ENCODE measurements around the gene SH3BP5. TPM values are rescaled to one million over a fixed set of nuclear protein-coding genes. Genes with fewer than 3 reads are reported as not detected.

SH3BP5 gene
- total RNA-seq, 2 donors from 2014 or later: 14.4 to 18.4 TPM

DNA sequence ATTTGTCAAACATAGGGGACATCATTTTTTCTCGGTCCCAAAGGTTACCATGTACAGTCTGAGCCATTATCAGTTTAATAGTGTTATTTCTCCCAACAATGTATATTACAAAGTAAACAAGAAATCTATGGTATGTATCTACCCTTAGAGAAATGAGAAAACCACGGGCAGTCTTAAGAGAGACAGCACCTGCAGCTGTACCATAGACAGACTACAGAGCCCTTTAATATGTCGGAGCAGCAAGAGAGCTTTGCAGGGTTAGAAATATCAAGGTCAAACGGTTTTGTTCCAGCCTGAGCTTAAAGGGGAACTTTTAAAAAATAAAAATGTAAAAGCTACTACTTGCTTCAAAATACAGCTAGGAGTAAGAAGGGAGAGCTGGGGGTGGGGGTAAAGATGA lies 53.2 kb downstream of the SH3BP5 start:
- Histone ChIP-seq H3K4me3 (no peak overlapping the region), H3K27me3 (no peaks in the 10 kb centered on the region), H3K9me3 (no peaks in the 10 kb centered on the region), H3K36me3 (no peaks in the 10 kb centered on the region), H3K27ac (no peak overlapping the region), H3K4me1 (no peaks in the 10 kb centered on the region)
- no peak for DNase-seq (ENCODE audit: low spot score)
- TF ChIP-seq, protein P1, sequence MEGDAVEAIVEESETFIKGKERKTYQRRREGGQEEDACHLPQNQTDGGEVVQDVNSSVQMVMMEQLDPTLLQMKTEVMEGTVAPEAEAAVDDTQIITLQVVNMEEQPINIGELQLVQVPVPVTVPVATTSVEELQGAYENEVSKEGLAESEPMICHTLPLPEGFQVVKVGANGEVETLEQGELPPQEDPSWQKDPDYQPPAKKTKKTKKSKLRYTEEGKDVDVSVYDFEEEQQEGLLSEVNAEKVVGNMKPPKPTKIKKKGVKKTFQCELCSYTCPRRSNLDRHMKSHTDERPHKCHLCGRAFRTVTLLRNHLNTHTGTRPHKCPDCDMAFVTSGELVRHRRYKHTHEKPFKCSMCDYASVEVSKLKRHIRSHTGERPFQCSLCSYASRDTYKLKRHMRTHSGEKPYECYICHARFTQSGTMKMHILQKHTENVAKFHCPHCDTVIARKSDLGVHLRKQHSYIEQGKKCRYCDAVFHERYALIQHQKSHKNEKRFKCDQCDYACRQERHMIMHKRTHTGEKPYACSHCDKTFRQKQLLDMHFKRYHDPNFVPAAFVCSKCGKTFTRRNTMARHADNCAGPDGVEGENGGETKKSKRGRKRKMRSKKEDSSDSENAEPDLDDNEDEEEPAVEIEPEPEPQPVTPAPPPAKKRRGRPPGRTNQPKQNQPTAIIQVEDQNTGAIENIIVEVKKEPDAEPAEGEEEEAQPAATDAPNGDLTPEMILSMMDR (IDR thresholded peaks at IDR 0.05): no peak

DNA sequence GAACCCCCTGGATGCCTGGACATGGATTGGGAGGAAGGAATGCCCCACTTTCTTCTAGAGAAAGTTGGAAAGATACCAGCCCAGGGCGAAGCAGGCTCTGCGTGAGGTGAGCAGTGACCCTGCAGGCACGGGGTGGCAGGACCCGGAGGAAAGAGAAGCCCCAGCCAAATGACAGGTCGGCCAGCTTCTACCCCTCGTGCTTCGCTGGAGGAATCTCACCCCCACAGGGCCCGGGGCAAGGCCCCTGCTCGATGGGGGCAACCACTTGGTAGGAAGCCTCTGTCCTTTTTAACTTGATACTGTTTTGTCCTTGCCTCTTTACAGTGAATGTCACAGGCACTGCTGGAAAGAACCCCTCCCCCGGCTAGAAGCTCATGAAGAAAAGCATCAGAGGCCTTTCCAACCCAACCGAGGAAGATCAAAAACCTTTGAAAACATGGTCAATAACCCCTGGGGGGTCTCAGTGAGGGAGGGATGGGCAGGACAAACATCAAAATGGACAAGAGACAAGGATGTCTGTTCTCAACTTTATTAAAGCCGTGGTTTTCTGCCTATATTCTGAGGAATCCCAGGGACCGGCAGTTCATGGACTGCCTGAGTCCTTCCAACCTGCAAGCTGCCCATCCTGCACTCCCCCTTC lies 54.4 kb downstream of the SH3BP5 start:
- H3K4me3 ChIP-seq: no peak overlapping the region
- no peaks in the 10 kb centered on the region for H3K9me3 ChIP-seq
- no peaks in the 10 kb centered on the region for H3K4me1 ChIP-seq
- H3K36me3 ChIP-seq: no peaks in the 10 kb centered on the region
- DNase-seq (ENCODE audit: low spot score): no peak
- no peaks in the 10 kb centered on the region for H3K27me3 ChIP-seq
- no peak overlapping the region for H3K27ac ChIP-seq
- TF ChIP-seq, protein P1 (IDR thresholded peaks at IDR 0.05): no peak

DNA sequence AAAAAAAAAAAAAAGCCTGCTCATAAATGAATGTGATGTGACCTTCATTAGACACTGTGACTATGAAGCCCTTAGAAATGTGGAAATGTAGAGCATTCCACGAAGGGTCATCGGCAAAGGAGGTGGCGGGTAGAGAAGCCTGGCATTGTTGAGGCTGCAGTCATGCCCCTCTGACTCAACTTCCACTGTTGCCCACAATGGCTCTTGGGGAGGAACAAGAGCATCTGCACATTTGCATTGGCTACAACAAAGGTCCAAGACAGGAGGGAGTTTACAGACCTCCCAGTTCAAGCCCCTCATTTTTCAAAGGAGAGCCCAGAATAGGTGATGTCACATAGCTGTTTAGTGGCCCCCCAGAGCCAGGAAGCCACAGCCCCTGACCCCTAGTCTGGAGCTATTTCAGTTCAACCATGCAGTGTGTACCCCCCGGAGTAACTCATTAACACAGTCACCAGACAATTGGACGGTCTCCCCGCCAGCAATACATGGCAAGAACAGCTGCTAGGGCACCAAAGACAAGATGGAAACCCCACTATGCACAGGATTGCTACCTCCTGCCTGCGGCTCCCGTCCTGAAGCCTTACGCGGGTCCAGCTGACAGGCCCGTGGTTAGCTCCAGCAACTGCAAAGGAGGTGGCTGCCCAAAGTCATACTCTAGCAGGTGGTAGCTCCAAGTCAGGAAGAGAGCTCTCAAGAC lies 56.2 kb downstream of the SH3BP5 start:
- H3K27me3 ChIP-seq: no peaks in the 10 kb centered on the region
- no peak overlapping the region for H3K4me3 ChIP-seq
- no peaks in the 10 kb centered on the region for H3K36me3 ChIP-seq
- no peak for DNase-seq (ENCODE audit: low spot score)
- TF ChIP-seq, protein P1 (IDR thresholded peaks at IDR 0.05): no peak
- no peaks in the 10 kb centered on the region for H3K9me3 ChIP-seq
- H3K4me1 ChIP-seq: no peaks in the 10 kb centered on the region
- no peak overlapping the region for H3K27ac ChIP-seq

GRCh38 chr3:15273227-15273626 lies 59.2 kb downstream of the SH3BP5 start:
- no peak for DNase-seq (ENCODE audit: low spot score)
- H3K36me3 ChIP-seq: no peaks in the 10 kb centered on the region

DNA sequence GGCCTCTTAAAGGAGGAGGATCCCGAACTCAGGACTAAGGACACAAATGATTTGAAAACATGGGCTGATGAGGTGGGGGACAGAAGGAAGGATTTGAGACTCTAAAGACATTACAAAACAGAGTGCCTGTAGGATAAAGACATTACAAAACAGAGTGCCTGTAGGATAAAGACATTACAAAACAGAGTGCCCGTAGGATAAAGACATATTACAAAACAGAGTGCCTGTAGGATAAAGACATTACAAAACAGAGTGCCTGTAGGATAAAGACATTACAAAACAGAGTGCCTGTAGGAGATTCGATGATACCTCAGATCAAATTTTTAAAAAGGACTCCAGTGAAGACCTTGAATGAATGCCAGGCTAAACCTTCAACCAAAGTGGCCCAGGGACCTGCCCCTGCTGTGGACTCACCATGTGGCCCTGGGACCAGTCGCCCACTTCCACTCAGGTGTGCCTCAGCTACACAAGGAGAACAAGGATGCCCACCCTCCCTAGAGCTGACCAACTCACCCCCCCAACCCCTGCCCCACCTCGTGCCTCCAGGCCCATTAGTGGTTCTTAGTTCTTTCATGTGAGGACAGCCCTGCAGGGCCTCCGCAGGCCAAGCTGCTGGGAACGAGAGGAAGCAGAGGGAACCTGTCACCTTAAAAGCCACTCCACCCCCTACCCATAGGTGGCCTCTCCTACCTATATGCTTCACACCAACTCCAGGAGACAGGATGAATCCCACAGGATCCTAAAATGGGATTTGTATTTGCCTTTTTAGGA lies 59.8 kb downstream of the SH3BP5 start:
- Histone ChIP-seq H3K27ac (peak overlapping the region in 1 of 2 donors; percentile 38), H3K4me1 (peaks cover 0 to 28% of the 10 kb centered on the region in 2 donors), H3K36me3 (no peaks in the 10 kb centered on the region), H3K27me3 (no peaks in the 10 kb centered on the region), H3K9me3 (no peaks in the 10 kb centered on the region), H3K4me3 (no peak overlapping the region)
- TF ChIP-seq, protein P1 (IDR thresholded peaks at IDR 0.05): no peak
- peak; percentile 46 for DNase-seq (ENCODE audit: low spot score)

More at GRCh38 chr3:15273227-15273626, 59.2 kb downstream of the SH3BP5 start:
- Histone ChIP-seq H3K4me1 (peaks cover 0 to 22% of the 10 kb centered on the region in 2 donors), H3K9me3 (no peaks in the 10 kb centered on the region), H3K4me3 (no peak overlapping the region), H3K27me3 (no peaks in the 10 kb centered on the region), H3K27ac (peak overlapping the region in 1 of 2 donors; percentile 38)
- TF ChIP-seq, protein P1 (IDR thresholded peaks at IDR 0.05): no peak

Measured in right atrium auricular region (tissue), 2 donors.